Measurements from ENCODE around the gene CHRM1. TPM values are rescaled to one million over a fixed set of nuclear protein-coding genes. Genes with fewer than 3 reads are reported as not detected.

The CHRM1 gene
- total RNA-seq, 1 donor from 2014 or later: 6.8 TPM

DNA sequence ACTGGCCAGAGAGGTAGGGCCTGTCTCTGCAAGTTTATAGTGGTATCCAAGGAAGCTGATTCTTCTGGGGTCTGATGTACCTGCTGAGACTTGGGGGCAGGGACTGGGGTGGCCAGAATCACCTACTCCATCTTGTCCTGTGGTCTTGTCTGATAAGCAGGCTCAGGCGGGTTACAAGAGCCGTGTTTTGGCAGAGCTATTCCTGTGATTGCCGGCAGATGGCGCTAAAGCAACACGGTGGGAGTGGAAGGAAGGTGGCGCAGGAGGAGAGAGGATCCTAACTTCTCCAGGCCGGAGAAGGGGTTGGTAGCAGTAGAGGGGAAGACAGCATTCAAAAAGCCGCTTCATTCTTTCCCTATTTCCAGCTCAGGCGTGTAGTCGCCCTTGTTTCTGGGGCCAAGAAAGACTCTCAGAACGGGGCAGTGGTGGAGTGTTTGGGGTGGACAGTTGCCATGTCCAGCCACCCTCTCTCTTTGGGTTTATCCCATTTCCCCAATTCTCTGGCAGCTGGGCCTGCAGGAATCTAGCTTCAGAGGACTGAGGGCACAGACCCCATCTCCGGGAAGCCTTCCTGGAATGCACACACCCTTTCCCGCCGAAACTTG, 15.1 kb downstream of the CHRM1 start:
- H3K4me1 ChIP-seq: peaks cover 51% of the 10 kb centered on the region
- H3K27me3 ChIP-seq (ENCODE audit: low read depth): no peaks in the 10 kb centered on the region
- H3K36me3 ChIP-seq: no peaks in the 10 kb centered on the region
- H3K9me3 ChIP-seq: no peaks in the 10 kb centered on the region
- DNase-seq (peak; percentile 79), ATAC-seq (peak; percentile 74 to 80)
- no peak overlapping the region for H3K4me3 ChIP-seq
- TF ChIP-seq, protein P1, sequence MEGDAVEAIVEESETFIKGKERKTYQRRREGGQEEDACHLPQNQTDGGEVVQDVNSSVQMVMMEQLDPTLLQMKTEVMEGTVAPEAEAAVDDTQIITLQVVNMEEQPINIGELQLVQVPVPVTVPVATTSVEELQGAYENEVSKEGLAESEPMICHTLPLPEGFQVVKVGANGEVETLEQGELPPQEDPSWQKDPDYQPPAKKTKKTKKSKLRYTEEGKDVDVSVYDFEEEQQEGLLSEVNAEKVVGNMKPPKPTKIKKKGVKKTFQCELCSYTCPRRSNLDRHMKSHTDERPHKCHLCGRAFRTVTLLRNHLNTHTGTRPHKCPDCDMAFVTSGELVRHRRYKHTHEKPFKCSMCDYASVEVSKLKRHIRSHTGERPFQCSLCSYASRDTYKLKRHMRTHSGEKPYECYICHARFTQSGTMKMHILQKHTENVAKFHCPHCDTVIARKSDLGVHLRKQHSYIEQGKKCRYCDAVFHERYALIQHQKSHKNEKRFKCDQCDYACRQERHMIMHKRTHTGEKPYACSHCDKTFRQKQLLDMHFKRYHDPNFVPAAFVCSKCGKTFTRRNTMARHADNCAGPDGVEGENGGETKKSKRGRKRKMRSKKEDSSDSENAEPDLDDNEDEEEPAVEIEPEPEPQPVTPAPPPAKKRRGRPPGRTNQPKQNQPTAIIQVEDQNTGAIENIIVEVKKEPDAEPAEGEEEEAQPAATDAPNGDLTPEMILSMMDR (IDR thresholded peaks at IDR 0.05): peak; percentile 95
- peak overlapping the region; percentile 78 for H3K27ac ChIP-seq
- intact Hi-C loops (cut with DNase I): loop anchor here (5.0 to 10.0 kb wide), 2 partner anchors 116 to 309 kb away; no protein-coding TSS in a partner anchor

DNA sequence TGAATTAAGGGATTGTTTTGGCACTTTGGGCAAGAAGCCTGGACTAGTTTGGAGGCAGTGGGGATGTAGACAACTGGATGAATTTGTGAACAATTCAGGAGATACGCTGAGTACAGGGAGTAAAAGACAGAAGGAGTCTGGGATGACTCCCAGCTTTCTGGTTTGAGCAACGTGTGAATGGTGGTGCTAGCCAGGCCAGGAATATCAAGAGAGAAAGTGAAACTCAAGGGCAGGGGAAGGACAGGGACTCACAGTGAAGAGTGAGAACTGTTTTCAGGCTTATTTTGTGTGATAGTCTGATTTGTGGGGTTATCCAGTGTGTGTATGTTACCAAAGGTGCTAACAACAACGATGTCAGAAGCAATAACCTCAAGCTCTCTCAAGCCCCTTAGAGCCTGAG, 15.9 kb downstream of the CHRM1 start:
- ATAC-seq (no peak), DNase-seq (no peak)
- no peaks in the 10 kb centered on the region for H3K36me3 ChIP-seq
- no peak overlapping the region for H3K4me3 ChIP-seq
- TF ChIP-seq, protein P1 (IDR thresholded peaks at IDR 0.05): no peak
- H3K4me1 ChIP-seq: peaks cover 50% of the 10 kb centered on the region
- intact Hi-C loops (cut with DNase I): loop anchor here (5.0 to 10.0 kb wide), 2 partner anchors 117 to 310 kb away; no protein-coding TSS in a partner anchor
- peak overlapping the region; percentile 25 for H3K27ac ChIP-seq
- no peaks in the 10 kb centered on the region for H3K9me3 ChIP-seq
- no peaks in the 10 kb centered on the region for H3K27me3 ChIP-seq (ENCODE audit: low read depth)

DNA sequence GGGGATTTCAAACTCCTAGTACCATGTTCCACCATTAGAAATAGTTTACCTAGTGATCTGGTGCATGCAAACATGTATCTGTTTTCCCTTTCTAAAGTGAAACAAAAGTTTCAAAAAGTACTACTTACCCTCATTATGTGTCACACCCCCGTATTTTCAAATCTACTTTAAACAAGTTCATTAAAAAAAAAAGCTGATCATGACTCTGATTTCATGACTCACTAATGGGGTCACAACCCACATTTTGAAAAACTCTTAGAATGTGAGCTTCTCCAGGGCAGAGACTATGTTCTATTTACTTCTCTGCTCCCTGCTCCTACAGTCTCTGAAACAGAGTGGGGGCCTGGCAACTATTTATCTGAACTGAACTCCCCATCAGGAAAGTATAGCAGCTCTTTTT, 18.2 kb downstream of the CHRM1 start:
- DNase-seq (no peak), ATAC-seq (no peak)
- no peaks in the 10 kb centered on the region for H3K9me3 ChIP-seq
- no peaks in the 10 kb centered on the region for H3K36me3 ChIP-seq
- H3K4me3 ChIP-seq: no peak overlapping the region
- peaks cover 27% of the 10 kb centered on the region for H3K4me1 ChIP-seq
- TF ChIP-seq, protein P1 (IDR thresholded peaks at IDR 0.05): no peak
- no peak overlapping the region for H3K27ac ChIP-seq
- H3K27me3 ChIP-seq (ENCODE audit: low read depth): no peaks in the 10 kb centered on the region
- intact Hi-C loops (cut with DNase I): loop anchor here (10.0 kb wide), 1 partner anchor 312 kb away; no protein-coding TSS in a partner anchor

DNA sequence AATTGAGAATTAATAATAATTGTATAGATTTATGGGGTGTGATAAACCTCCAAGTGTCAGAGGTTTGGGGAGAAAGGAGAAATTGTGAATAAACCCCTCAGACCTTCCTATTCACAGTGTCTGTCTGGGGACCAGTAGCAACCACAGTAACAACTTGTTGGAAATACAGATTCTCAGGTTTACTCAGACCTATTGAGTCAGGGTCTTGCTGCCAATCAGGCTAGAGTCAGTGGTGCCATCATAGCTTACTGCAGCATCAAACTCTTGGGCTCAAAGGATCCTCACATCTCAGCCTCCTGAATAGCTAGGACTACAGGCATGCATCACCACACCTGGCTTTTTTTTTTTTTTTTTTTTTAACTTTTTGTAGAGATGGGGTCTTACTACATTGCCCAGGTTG, 23.1 kb downstream of the CHRM1 start:
- ATAC-seq (no peak), DNase-seq (no peak)
- TF ChIP-seq, protein P1 (IDR thresholded peaks at IDR 0.05): no peak
- Histone ChIP-seq H3K27ac (no peak overlapping the region), H3K27me3 (ENCODE audit: low read depth) (no peaks in the 10 kb centered on the region), H3K36me3 (no peaks in the 10 kb centered on the region), H3K4me3 (no peak overlapping the region), H3K9me3 (no peaks in the 10 kb centered on the region), H3K4me1 (peaks cover under 1% of the 10 kb centered on the region)
- intact Hi-C loops (cut with DNase I): no loop called here

DNA sequence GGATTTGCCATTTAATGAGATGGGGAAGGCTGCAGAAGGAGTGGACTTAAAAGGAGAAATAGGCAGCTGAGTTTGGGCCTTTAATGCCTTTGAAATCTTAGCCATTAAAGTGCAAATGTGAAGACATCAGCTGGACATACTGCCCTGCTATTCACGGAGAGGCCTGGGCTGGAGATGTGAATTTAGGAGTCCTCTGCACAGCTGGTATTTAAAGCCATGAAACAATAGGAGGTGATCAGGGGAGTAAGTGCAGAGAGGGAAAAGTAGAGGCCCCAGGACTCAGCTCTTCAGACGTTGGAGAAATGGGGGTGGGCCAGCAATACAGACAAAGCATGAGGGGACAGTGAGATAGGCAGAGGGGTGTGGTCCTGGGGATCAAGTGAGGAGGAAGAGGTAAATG, 23.9 kb downstream of the CHRM1 start:
- TF ChIP-seq, protein P1 (IDR thresholded peaks at IDR 0.05): no peak
- DNase-seq: no peak

More for the DNA sequence above, 23.9 kb downstream of the CHRM1 start:
- Histone ChIP-seq H3K27me3 (ENCODE audit: low read depth) (no peaks in the 10 kb centered on the region), H3K4me3 (no peak overlapping the region), H3K4me1 (no peaks in the 10 kb centered on the region), H3K36me3 (no peaks in the 10 kb centered on the region), H3K9me3 (no peaks in the 10 kb centered on the region), H3K27ac (no peak overlapping the region)
- no peak for ATAC-seq
- intact Hi-C loops (cut with DNase I): no loop called here
